K562 (cell line): ENCODE results near the gene SAMD11. TPM values are rescaled to one million over a fixed set of nuclear protein-coding genes. Genes with fewer than 3 reads are reported as not detected.

Experiments used
- EP400 ChIP-seq: fragments of 450-650 bp; IDR thresholded peaks from 2 replicates; pipeline ENCODE4 v1.6.1; 2017; ENCODE audit warnings: antibody characterized with exemption, mild to moderate bottlenecking, moderate library complexity
- HMG20A ChIP-seq: fragments of 450-650 bp; formaldehyde crosslinking; conservative IDR thresholded peaks from 2 replicates; pipeline ENCODE4 v1.4.0; 2020; ENCODE audit warnings: mild to moderate bottlenecking, mixed read lengths
- LARP7 ChIP-seq: fragments of 450-650 bp; IDR thresholded peaks from 2 replicates; pipeline ENCODE4 v1.6.1; 2016
- MCM2 ChIP-seq: fragments of 450-650 bp; IDR thresholded peaks from 2 replicates; pipeline ENCODE4 v1.6.1; 2017; ENCODE audit warnings: low read depth, mild to moderate bottlenecking
- MXI1 ChIP-seq: IDR thresholded peaks from 2 replicates; pipeline ENCODE4 v1.6.1; 2011; ENCODE audit warnings: low read depth, mild to moderate bottlenecking, improper control_type of control experiment, low read length
- NR2C1 ChIP-seq, 2 experiments: fragments of 450-650 bp; IDR thresholded peaks; 2 replicates each; pipeline ENCODE4 v1.6.1; 2017; ENCODE audit warnings: mild to moderate bottlenecking in 2 of 2, antibody characterized with exemption in 1 of 2, inconsistent platforms in 1 of 2, missing compliant biosample characterization in 1 of 2, missing genetic modification characterization in 1 of 2
- NR2C2 ChIP-seq, 2 experiments: fragments of 200-800 bp in 1 of 2; sonication (Bioruptor generic) in 1 of 2; sonication (generic) in 1 of 2; formaldehyde crosslinking in 1 of 2; IDR thresholded peaks; 2 replicates each; pipeline versions ENCODE4 v1.6.1 to v1.8.0; 2016 to 2022; ENCODE audit warnings: mild to moderate bottlenecking in 1 of 2, missing compliant biosample characterization in 1 of 2, missing genetic modification characterization in 1 of 2, missing genetic modification reagents in 1 of 2
- PHTF2 ChIP-seq: fragments of 250-450 bp; sonication (Bioruptor Pico); IDR thresholded peaks from 2 replicates; pipeline ENCODE4 v1.5.0; 2021; ENCODE audit warnings: mild to moderate bottlenecking
- RAD51 ChIP-seq: fragments of 450-650 bp; IDR thresholded peaks from 2 replicates; pipeline ENCODE4 v1.7.1; 2016; ENCODE audit warnings: low read depth, mild to moderate bottlenecking, borderline replicate concordance
- RBBP5 ChIP-seq: fragments of 200-600 bp; sonication (generic); IDR thresholded peaks from 2 replicates; pipeline ENCODE4 v1.6.1; 2012; ENCODE audit warnings: borderline replicate concordance, mild to moderate bottlenecking, low read length, control low read depth, inconsistent platforms; ENCODE audit not compliant: insufficient read depth, poor library complexity, severe bottlenecking
- RBM14 ChIP-seq: fragments of 200-400 bp; formaldehyde crosslinking; IDR thresholded peaks from 2 replicates; pipeline ENCODE4 v1.6.1; 2018; ENCODE audit warnings: low read depth, mild to moderate bottlenecking, low read length, moderate library complexity, borderline replicate concordance; ENCODE audit not compliant: insufficient read depth
- RBM25 ChIP-seq: fragments of 200-400 bp; formaldehyde crosslinking; IDR thresholded peaks from 2 replicates; pipeline ENCODE4 v1.6.1; 2018; ENCODE audit warnings: low read length, low read depth, moderate library complexity; ENCODE audit not compliant: severe bottlenecking
- SIN3A ChIP-seq, 2 experiments: fragments of 150-350 bp in 1 of 2; IDR thresholded peaks; 2 replicates each; pipeline ENCODE4 v1.6.1; 2011 to 2016; ENCODE audit warnings: borderline replicate concordance in 2 of 2, low read depth in 2 of 2, low read length in 2 of 2, mild to moderate bottlenecking in 2 of 2, moderate library complexity in 2 of 2; ENCODE audit not compliant: control insufficient read depth in 1 of 2
- TCFL5 ChIP-seq: fragments of 250-450 bp; sonication (Bioruptor Pico); conservative IDR thresholded peaks from 2 replicates; pipeline ENCODE4 v1.6.1; 2021; ENCODE audit warnings: mild to moderate bottlenecking, moderate library complexity, matching md5 sums
- ZFPM2 ChIP-seq: fragments of 250-450 bp; sonication (Bioruptor Pico); IDR thresholded peaks from 2 replicates; pipeline ENCODE4 v1.5.1; 2022; ENCODE audit warnings: mild to moderate bottlenecking
- ZKSCAN8 ChIP-seq: fragments of 200-800 bp; sonication (Bioruptor generic); IDR thresholded peaks from 2 replicates; pipeline ENCODE4 v1.6.1; 2016; ENCODE audit warnings: missing genetic modification characterization, missing compliant biosample characterization
- ZNF668 ChIP-seq: fragments of 250-450 bp; sonication (Bioruptor Pico); IDR thresholded peaks from 2 replicates; pipeline ENCODE4 v1.8.0; 2022; ENCODE audit warnings: mild to moderate bottlenecking, inconsistent platforms
- polyA plus RNA-seq, 8 experiments: library from polyadenylated mRNA; depleted of rRNA in 4 of 8; stranded (reverse) in 5 of 8; unstranded in 3 of 8; fragments of >200 nt; fragmentation: Nextera tagmentation in 2 of 8; fragmentation: Illumina TruSeq in 1 of 8; extraction: Ambion mirVana in 2 of 8; extraction: Trizol in 1 of 8; gene quantifications; 2 replicates each; pipeline versions ENCODE4 v1.2.1 to v1.2.3, GENCODE V29; 2011 to 2014; ENCODE audit warnings: inconsistent platforms in 1 of 8, missing spikeins in 1 of 8
- total RNA-seq, 7 experiments: library from RNA; depleted of rRNA in 6 of 7; stranded (reverse); fragments of >200 nt in 6 of 7; fragmentation: Illumina TruSeq in 2 of 7; extraction: Trizol in 2 of 7; gene quantifications; 2 replicates each; pipeline versions ENCODE4 v1.2.1 to v1.2.3, GENCODE V29; 2011 to 2021; ENCODE audit warnings: low replicate concordance in 1 of 7
- TF ChIP-seq, protein P1 (sequence below): fragments of 250-450 bp; sonication (Bioruptor Pico); IDR thresholded peaks from 2 replicates; pipeline ENCODE4 v1.8.0; 2022; ENCODE audit warnings: moderate library complexity, mild to moderate bottlenecking, inconsistent platforms
- TF ChIP-seq, protein P2 (sequence below): fragments of 150-350 bp; IDR thresholded peaks from 2 replicates; pipeline ENCODE4 v1.6.1; 2014; ENCODE audit warnings: low read depth, mild to moderate bottlenecking, low read length, borderline replicate concordance
- TF ChIP-seq, protein P3 (sequence below): sonication (generic); formaldehyde crosslinking; IDR thresholded peaks from 2 replicates; pipeline ENCODE4 v1.9.0; 2022; ENCODE audit warnings: mild to moderate bottlenecking, missing genetic modification reagents

SAMD11 gene
- total and polyA plus RNA-seq, 9 of the 15 experiments (the other 6 are each of a cell fraction or from before 2014, with no cell fraction given) = 0.07 to 0.82 (median 0.11) TPM; not detected in 2

DNA sequence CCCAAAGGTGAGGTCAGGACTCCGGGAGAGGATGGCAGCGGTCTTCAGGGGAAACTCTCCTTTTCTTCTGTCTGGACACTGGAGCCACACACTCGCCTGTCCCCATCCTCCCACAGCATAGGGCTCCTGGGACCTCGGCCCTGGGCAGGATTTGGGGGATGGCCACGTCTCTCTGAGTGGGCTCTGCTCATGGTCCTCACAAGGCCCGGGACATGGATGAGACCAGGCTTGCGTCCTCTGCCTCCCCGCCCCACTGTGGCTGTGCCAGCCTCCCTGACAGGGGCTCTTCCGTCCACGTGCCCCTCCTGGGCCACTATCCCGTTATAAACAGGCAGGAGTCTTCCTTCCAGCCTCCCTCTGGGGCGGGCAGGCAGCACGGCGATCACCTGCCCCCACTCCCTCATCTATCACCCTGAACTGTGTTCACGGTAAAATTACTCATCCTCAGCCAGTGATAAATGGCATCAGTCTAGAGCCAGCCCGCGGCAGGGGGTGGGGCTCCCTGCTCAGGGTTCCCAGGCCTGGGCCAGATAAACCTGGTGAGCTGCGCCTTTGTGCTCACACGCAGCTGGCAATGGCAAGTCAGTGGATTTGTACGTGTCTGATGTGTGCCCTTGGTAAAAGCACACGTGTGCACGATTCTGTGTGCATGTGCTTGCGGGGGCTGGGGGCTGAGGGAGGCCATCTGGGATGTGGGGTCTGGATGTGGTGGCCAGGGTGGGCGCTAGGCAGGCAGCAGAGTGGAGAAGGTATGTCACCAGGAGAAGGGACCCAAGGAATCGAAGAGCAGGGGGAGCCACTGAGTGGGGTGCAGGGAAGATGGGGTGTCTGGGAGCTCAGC, 12.6 kb upstream of the SAMD11 start (continued):
- TF ChIP-seq, protein P1, sequence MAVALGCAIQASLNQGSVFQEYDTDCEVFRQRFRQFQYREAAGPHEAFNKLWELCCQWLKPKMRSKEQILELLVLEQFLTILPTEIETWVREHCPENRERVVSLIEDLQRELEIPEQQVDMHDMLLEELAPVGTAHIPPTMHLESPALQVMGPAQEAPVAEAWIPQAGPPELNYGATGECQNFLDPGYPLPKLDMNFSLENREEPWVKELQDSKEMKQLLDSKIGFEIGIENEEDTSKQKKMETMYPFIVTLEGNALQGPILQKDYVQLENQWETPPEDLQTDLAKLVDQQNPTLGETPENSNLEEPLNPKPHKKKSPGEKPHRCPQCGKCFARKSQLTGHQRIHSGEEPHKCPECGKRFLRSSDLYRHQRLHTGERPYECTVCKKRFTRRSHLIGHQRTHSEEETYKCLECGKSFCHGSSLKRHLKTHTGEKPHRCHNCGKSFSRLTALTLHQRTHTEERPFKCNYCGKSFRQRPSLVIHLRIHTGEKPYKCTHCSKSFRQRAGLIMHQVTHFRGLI (CRISPR knock-in tag) = no peak
- TF ChIP-seq RBM25 = no peak
- TF ChIP-seq MCM2 = no peak
- no peak for TF ChIP-seq PHTF2 (CRISPR knock-in tag)
- TF ChIP-seq LARP7 = no peak
- TF ChIP-seq ZKSCAN8 = no peak
- no peak for TF ChIP-seq RAD51
- no peak for TF ChIP-seq HMG20A (CRISPR knock-in tag)
- TF ChIP-seq ZFPM2 = no peak
- TF ChIP-seq EP400 = no peak
- no peak for TF ChIP-seq ZNF668 (CRISPR knock-in tag)
- no peak for TF ChIP-seq NR2C2 (CRISPR knock-in tag; IDR thresholded peaks at IDR 0.05)
- no peak for TF ChIP-seq NR2C2 (tag; IDR thresholded peaks at IDR 0.05)
- TF ChIP-seq, protein P2, sequence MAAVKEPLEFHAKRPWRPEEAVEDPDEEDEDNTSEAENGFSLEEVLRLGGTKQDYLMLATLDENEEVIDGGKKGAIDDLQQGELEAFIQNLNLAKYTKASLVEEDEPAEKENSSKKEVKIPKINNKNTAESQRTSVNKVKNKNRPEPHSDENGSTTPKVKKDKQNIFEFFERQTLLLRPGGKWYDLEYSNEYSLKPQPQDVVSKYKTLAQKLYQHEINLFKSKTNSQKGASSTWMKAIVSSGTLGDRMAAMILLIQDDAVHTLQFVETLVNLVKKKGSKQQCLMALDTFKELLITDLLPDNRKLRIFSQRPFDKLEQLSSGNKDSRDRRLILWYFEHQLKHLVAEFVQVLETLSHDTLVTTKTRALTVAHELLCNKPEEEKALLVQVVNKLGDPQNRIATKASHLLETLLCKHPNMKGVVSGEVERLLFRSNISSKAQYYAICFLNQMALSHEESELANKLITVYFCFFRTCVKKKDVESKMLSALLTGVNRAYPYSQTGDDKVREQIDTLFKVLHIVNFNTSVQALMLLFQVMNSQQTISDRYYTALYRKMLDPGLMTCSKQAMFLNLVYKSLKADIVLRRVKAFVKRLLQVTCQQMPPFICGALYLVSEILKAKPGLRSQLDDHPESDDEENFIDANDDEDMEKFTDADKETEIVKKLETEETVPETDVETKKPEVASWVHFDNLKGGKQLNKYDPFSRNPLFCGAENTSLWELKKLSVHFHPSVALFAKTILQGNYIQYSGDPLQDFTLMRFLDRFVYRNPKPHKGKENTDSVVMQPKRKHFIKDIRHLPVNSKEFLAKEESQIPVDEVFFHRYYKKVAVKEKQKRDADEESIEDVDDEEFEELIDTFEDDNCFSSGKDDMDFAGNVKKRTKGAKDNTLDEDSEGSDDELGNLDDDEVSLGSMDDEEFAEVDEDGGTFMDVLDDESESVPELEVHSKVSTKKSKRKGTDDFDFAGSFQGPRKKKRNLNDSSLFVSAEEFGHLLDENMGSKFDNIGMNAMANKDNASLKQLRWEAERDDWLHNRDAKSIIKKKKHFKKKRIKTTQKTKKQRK = no peak
- no peak for TF ChIP-seq TCFL5
- no peak for TF ChIP-seq RBM14
- no peak for TF ChIP-seq NR2C1 (IDR thresholded peaks at IDR 0.05)
- TF ChIP-seq NR2C1 (tag; IDR thresholded peaks at IDR 0.05) = no peak
- no peak for TF ChIP-seq SIN3A (IDR thresholded peaks at IDR 0.05; ENCODE audit: borderline replicate concordance in 2 of 2, control insufficient read depth in 1 of 2, low read depth in 2 of 2, low read length in 2 of 2)
- TF ChIP-seq, protein P3, sequence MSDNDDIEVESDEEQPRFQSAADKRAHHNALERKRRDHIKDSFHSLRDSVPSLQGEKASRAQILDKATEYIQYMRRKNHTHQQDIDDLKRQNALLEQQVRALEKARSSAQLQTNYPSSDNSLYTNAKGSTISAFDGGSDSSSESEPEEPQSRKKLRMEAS (CRISPR knock-in tag) = 0 out of 2 replicates have a peak, but pooled peaks have one; percentile 10
- no peak for TF ChIP-seq RBBP5
- no peak for TF ChIP-seq MXI1
